Motor neuron (in vitro differentiated cells): ENCODE results near the gene PPHLN1. TPM values are rescaled to one million over a fixed set of nuclear protein-coding genes. Genes with fewer than 3 reads are reported as not detected.

Experiments used
- ATAC-seq, 8 experiments: fragments of 200-7000 bp; cut with Tn5 transposase; replicated peaks in 6 of 8; 2 replicates each; pipeline ENCODE4 v1.8.0; 2021; ENCODE audit warnings: mild to moderate bottlenecking in 8 of 8, moderate library complexity in 8 of 8
- H3K27ac ChIP-seq, 2 donors: fragments of 250-450 bp; sonication (Bioruptor Pico); 2 replicates each; pipeline ENCODE4 v1.9.0; 2021; ENCODE audit warnings: antibody characterized with exemption in 2 of 2, mild to moderate bottlenecking in 2 of 2, moderate library complexity in 1 of 2
- H3K4me1 ChIP-seq, 2 donors: fragments of 250-450 bp; sonication (Bioruptor Pico); replicated peaks in 1 of 2; 2 replicates each; pipeline ENCODE4 v1.6.1; 2021; ENCODE audit warnings: antibody characterized with exemption in 2 of 2, mild to moderate bottlenecking in 2 of 2, moderate library complexity in 1 of 2
- H3K4me3 ChIP-seq, 5 donors: fragments of 250-450 bp; sonication (Bioruptor Pico); 2 replicates each; pipeline ENCODE4 v1.9.0; 2021; ENCODE audit warnings: antibody characterized with exemption in 5 of 5, mild to moderate bottlenecking in 5 of 5, moderate library complexity in 4 of 5
- WGBS, 10 experiments: fragments of 450-650 bp; shearing (Covaris generic); methylation state at CpG; one replicate each; pipeline ENCODE4 v1.0.0; 2022; 5-methylcytosine and 5-hydroxymethylcytosine counted together
- in situ Hi-C, 9 experiments: fragments of 400-800 bp; cut with MboI; loops; one replicate each; pipeline ENCODE4 v1.15.0; 2021; ENCODE audit warnings: low sequenced_read_pairs in 9 of 9, low pct_unique_long_range_greater_than_20kb in 2 of 9; ENCODE audit not compliant: unreplicated experiment in 9 of 9
- total RNA-seq, 8 experiments: library from RNA; unstranded; fragments of 300-600 nt; gene quantifications; 2 replicates each; pipeline versions ENCODE4 v1.2.3 to v1.2.4, GENCODE V29; 2022

Gene PPHLN1
- total RNA-seq, 8 experiments from 2014 or later = 42.8 to 99.0 (median 66.7) TPM

DNA sequence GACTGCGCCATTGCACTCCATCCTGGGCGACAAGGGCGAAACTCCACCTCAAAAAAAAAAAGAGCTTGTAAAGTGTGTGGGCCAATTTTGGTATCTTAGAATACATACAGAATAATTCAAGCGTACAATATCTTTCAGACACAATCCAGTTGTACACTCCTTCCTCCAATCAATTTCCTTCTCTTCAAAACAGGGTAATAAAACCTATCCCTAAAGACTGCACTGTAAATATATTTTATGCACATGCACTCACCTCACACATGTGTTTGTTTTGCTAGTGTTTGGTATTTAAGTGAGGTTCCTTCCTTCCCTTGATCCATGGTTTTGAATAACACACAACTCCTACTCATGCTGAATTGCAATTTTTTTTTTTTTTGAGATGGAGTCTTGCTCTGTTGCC is 137.7 kb downstream of the PPHLN1 start:
- no peak overlapping the region for H3K27ac ChIP-seq
- in situ Hi-C loops = loop anchor here in 1 of 9 experiments (25.0 kb wide), 1 partner anchor 99 kb away; no protein-coding TSS in a partner anchor
- ATAC-seq = no peak
- no peaks in the 10 kb centered on the region for H3K4me1 ChIP-seq
- WGBS, 10 experiments = 80 to 100% (median 96%) methylated on average over 1 to 4 of the region's 4 CpGs; no CpG with 5 or more reads in 1 of the 10 experiments
- no peak overlapping the region for H3K4me3 ChIP-seq

GRCh38 chr12:42468341-42468821 is 142.4 kb downstream of the PPHLN1 start:
- 50 to 100% (median 87%) methylated on average over 1 to 9 of the region's 9 CpGs for WGBS, 10 experiments
- peaks cover 0 to 9% of the 10 kb centered on the region in 2 donors for H3K4me1 ChIP-seq
- H3K4me3 ChIP-seq = no peak overlapping the region
- H3K27ac ChIP-seq = no peak overlapping the region
- no peak for ATAC-seq
- in situ Hi-C loops = loop anchor here in 1 of 9 experiments (25.0 kb wide), 1 partner anchor 94 kb away; no protein-coding TSS in a partner anchor

DNA sequence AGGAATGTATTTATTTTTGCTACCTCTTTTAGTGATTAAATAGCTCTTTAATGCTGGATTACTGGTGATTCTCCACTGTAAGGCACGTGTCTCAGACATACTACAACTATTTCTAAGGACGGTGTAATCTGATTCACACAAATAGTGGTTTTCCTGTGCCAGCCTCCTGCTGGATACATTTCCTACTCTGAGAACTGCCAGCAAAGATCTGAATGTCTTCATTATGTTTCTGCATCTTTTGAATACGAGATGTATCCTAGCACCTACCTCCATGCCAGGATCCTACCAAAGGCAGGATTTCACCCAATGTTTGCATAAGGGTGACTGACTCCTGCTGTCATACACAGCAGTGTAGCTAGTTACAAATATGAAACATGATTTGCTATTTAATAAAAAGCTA is 143.0 kb downstream of the PPHLN1 start:
- H3K27ac ChIP-seq = no peak overlapping the region
- in situ Hi-C loops = loop anchor here in 1 of 9 experiments (25.0 kb wide), 1 partner anchor 93 kb away; no protein-coding TSS in a partner anchor
- H3K4me1 ChIP-seq = peaks cover 0 to 9% of the 10 kb centered on the region in 2 donors
- no peak overlapping the region for H3K4me3 ChIP-seq
- WGBS, 10 experiments = 50 to 100% (median 98%) methylated on average over 1 to 3 of the region's 3 CpGs; no CpG with 5 or more reads in 6 of the 10 experiments
- no peak for ATAC-seq

DNA sequence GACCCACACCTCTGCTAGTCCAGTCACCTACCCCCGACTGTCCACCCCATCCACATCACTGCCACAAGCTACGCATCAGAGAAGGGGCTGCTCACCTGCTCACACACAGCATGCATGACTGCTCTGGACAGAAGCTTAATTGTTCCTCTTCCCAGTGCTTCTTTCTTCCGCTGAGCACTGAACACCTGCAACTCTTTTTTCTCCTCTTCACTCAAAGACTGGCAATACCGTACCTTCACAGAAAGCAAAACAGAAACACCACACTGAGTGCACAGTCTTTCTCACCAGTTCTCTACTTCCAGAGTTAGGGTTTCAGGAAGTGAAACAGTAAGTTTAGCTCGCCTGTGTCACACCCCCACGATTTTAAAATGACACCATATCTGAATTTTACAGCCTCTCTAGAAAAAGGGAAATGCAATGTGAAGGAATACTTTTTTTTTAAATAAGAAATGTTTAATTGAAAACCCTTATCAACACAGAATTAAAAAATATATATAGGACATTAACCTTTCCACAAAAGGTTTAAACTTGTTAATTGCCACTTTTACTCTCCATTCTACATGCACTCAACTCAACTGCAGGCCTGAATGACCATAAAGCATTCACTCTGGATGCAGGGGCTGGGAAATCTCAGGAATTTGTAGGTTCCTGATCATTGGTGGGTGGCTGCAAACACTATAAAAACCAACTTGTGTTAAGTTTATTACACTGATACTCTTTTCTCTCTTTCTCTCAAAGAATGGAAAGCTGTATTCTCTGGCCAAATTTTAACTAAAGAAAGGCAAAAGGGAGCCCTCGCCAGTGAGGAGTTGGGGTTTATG is 143.6 kb downstream of the PPHLN1 start:
- in situ Hi-C loops = loop anchor here in 1 of 9 experiments (25.0 kb wide), 1 partner anchor 93 kb away; no protein-coding TSS in a partner anchor
- Histone ChIP-seq H3K4me3 (no peak overlapping the region), H3K4me1 (peaks cover 0 to 11% of the 10 kb centered on the region in 2 donors), H3K27ac (no peak overlapping the region)
- 58 to 100% (median 81%) methylated on average over 1 to 7 of the region's 7 CpGs; no CpG with 5 or more reads in 1 of the 10 experiments for WGBS, 10 experiments
- ATAC-seq = no peak

GRCh38 chr12:42472376-42472775 is 146.4 kb downstream of the PPHLN1 start:
- 0 to 100% (median 40%) methylated on average over 1 to 3 of the region's 3 CpGs; no CpG with 5 or more reads in 3 of the 10 experiments for WGBS, 10 experiments
- H3K4me3 ChIP-seq = no peak overlapping the region
- no peak for ATAC-seq
- in situ Hi-C loops = loop anchor here in 1 of 9 experiments (25.0 kb wide), 1 partner anchor 90 kb away; no protein-coding TSS in a partner anchor
- no peak overlapping the region for H3K27ac ChIP-seq
- peaks cover 0 to 11% of the 10 kb centered on the region in 2 donors for H3K4me1 ChIP-seq

GRCh38 chr12:42473130-42473529 is 147.2 kb downstream of the PPHLN1 start:
- peak in 5 of 8 experiments; percentile 24 to 73 (median 59) for ATAC-seq
- in situ Hi-C loops = loop anchor here in 1 of 9 experiments (25.0 kb wide), 1 partner anchor 89 kb away; no protein-coding TSS in a partner anchor
- 0 to 80% (median 20%) methylated on average over 1 of the region's 1 CpG; no CpG with 5 or more reads in 1 of the 10 experiments for WGBS, 10 experiments
- no peak overlapping the region for H3K27ac ChIP-seq
- H3K4me1 ChIP-seq = peaks cover 0 to 11% of the 10 kb centered on the region in 2 donors
- no peak overlapping the region for H3K4me3 ChIP-seq

- no peak for ATAC-seq
- peaks cover 0 to 11% of the 10 kb centered on the region in 2 donors for H3K4me1 ChIP-seq
- H3K4me3 ChIP-seq = no peak overlapping the region
- 33 to 100% (median 88%) methylated on average over 1 of the region's 1 CpG; no CpG with 5 or more reads in 1 of the 10 experiments for WGBS, 10 experiments
- no peak overlapping the region for H3K27ac ChIP-seq
- in situ Hi-C loops = loop anchor here in 1 of 9 experiments (25.0 kb wide), 1 partner anchor 89 kb away; no protein-coding TSS in a partner anchor
Measured at GRCh38 chr12:42473561-42473960, 147.6 kb downstream of the PPHLN1 start.

GRCh38 chr12:42474391-42474790 is 148.4 kb downstream of the PPHLN1 start:
- in situ Hi-C loops = loop anchor here in 1 of 9 experiments (25.0 kb wide), 1 partner anchor 88 kb away; no protein-coding TSS in a partner anchor
- Histone ChIP-seq H3K27ac (no peak overlapping the region), H3K4me1 (peaks cover 0 to 11% of the 10 kb centered on the region in 2 donors), H3K4me3 (no peak overlapping the region)
- 0 to 74% (median 53%) methylated on average over 1 to 2 of the region's 2 CpGs; no CpG with 5 or more reads in 1 of the 10 experiments for WGBS, 10 experiments
- ATAC-seq = peak in 4 of 8 experiments; percentile 21 to 76 (median 36)

GRCh38 chr12:42475106-42475505 is 149.1 kb downstream of the PPHLN1 start:
- ATAC-seq = no peak
- H3K4me3 ChIP-seq = no peak overlapping the region
- 0 to 94% (median 37%) methylated on average over 1 to 3 of the region's 3 CpGs; no CpG with 5 or more reads in 2 of the 10 experiments for WGBS, 10 experiments
- no peak overlapping the region for H3K27ac ChIP-seq
- peaks cover 0 to 11% of the 10 kb centered on the region in 2 donors for H3K4me1 ChIP-seq
- in situ Hi-C loops = loop anchor here in 2 of 9 experiments (25.0 kb wide), 1 partner anchor 812 kb away; no protein-coding TSS in a partner anchor

DNA sequence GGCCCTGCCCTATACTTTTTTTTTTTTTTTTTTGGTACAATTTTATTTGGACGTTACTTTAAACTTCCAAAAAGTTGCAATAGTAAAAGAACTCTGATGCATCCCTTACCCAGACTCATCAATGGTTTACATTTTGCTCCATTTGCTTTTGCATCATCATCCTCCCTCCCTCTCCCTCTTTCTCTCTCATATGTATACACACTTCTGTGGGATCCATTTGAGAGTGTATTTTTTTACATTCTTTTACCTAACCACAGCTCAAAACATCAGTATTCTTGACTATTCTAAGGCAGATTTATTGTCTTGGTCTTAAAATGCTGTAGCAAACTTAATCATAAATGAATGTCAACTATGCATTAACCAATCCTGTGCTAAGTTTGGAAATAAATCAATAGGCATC is 152.0 kb downstream of the PPHLN1 start:
- Histone ChIP-seq H3K4me3 (no peak overlapping the region), H3K4me1 (peaks cover 4% of the 10 kb centered on the region in 2 donors), H3K27ac (no peak overlapping the region)
- in situ Hi-C loops = loop anchor here in 2 of 9 experiments (25.0 kb wide), 1 partner anchor 809 kb away; no protein-coding TSS in a partner anchor
- no peak for ATAC-seq
- WGBS, 10 experiments = 0 to 100% (median 67%) methylated on average over 1 of the region's 1 CpG; no CpG with 5 or more reads in 2 of the 10 experiments

DNA sequence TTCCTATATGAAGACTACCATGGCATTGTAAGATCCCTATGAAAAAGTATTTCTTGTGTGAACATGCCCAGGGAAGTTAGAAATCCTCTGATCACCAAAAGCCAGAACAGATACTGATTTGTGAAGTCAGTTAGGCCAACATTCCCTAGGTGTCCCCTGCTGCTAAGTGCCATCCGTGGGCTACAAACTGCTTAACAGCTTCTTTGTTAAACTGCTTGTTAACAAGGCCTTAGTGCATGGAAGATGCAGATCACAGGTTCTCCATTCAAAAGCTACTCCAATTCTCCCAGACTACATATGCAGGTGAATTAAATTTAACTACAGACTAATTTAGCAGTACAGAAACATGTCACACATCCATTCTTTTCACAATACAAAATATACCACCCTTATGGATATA is 155.4 kb downstream of the PPHLN1 start:
- no peak overlapping the region for H3K27ac ChIP-seq
- in situ Hi-C loops = loop anchor here in 2 of 9 experiments (25.0 kb wide), 1 partner anchor 806 kb away; no protein-coding TSS in a partner anchor
- no peak for ATAC-seq
- 0 to 57% (median 44%) methylated on average over 1 of the region's 1 CpG; no CpG with 5 or more reads in 4 of the 10 experiments for WGBS, 10 experiments
- H3K4me3 ChIP-seq = no peak overlapping the region
- peaks cover 2 to 4% of the 10 kb centered on the region in 2 donors for H3K4me1 ChIP-seq

DNA sequence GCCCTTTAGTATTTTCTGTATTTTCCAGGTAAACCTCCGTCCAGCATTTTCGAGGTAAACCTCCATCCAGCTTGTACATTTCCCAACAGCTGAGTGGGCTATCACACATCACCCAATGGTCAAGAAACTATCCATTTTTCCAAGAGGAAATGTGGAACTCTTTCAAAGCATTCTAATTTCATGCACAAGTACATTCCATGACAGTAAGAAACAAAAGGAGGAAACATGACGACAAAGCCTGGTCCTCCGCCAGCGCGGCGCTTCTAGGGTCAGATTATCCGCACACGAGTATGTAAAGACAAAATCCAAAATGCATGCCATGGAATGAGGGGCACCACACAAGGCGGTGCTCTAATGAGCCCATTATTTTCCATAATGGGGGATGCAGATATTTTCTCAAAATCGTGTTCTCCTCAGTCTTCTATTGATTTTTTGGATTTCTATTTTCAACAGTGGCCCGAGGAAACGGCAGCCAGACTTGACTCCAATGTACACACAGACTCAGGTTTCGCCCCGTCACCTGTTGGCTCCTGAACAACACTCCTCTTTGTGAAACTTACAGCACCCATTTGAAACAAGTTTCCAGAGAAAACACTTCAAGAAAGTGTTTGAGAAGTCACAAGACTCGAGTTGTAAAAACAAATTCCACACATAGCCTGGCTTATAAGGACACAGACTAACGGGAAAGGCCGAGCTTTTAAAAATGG is 156.2 kb downstream of the PPHLN1 start:
- in situ Hi-C loops = loop anchor here in 2 of 9 experiments (25.0 kb wide), 1 partner anchor 805 kb away; no protein-coding TSS in a partner anchor
- Histone ChIP-seq H3K27ac (no peak overlapping the region), H3K4me1 (peaks cover 2 to 4% of the 10 kb centered on the region in 2 donors), H3K4me3 (peak overlapping the region; percentile 61 to 87 (median 67))
- 0 to 46% (median 30%) methylated on average over 2 to 18 of the region's 18 CpGs; no CpG with 5 or more reads in 2 of the 10 experiments for WGBS, 10 experiments
- ATAC-seq = peak in 2 of 8 experiments; percentile 1 to 2
